KOPT-K1 (cell line): ENCODE results near the gene GDF15.
"Not testable (repeated sequence)": the region's sequence is repeated elsewhere in the genome, so short reads cannot be mapped to it uniquely, and the experiment has no call there.

ENCODE experiments used
- H3K27ac ChIP-seq: fragments of 200-600 bp; sonication (generic); 2 replicates; pipeline ENCODE4 v1.5.1; 2016; ENCODE audit warnings: antibody characterized with exemption, mild to moderate bottlenecking, low read depth, low read length; ENCODE audit not compliant: poor library complexity, severe bottlenecking
- H3K36me3 ChIP-seq: fragments of 200-600 bp; sonication (generic); 2 replicates; pipeline ENCODE4 v1.5.1; 2017; ENCODE audit warnings: antibody characterized with exemption, mild to moderate bottlenecking, low read length, moderate library complexity; ENCODE audit not compliant: insufficient read depth
- H3K9me3 ChIP-seq: fragments of 200-600 bp; sonication (generic); 2 replicates; pipeline ENCODE4 v1.5.1; 2017; ENCODE audit warnings: antibody characterized with exemption, low read length, mild to moderate bottlenecking; ENCODE audit not compliant: insufficient read depth, poor library complexity, severe bottlenecking

Gene GDF15

DNA sequence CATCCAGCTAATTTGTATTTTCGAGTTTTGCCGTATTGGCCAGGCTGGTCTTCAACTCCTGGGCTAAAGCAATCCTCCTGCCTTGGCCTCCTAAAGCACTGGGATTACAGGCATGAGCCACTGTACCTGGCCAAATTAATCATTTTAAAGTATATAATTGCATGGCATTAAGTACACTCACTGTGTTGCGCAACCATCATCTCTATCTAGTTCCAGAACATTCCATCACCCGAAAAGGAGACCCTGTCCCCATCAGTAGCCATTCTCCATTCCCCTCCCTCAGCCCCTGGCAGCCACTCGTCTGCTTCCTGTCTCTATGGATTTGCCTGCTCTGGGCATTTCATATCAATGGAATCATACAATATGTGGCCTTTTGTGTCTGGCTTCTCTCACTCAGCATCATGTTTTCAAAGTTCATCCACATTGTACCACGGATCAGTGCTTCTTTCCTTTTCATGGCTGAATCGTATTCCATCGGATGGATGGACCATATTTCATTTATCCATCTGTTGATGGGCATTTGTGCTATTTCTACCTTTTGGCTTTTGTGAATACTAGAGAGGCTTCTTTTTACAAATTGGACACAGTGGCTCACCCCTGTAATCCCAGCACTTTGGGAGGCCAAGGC, 32.5 kb upstream of the GDF15 start:
- Histone ChIP-seq H3K27ac (no peak overlapping the region), H3K36me3 (peaks cover 30% of the 10 kb centered on the region), H3K9me3 (no peaks in the 10 kb centered on the region)

DNA sequence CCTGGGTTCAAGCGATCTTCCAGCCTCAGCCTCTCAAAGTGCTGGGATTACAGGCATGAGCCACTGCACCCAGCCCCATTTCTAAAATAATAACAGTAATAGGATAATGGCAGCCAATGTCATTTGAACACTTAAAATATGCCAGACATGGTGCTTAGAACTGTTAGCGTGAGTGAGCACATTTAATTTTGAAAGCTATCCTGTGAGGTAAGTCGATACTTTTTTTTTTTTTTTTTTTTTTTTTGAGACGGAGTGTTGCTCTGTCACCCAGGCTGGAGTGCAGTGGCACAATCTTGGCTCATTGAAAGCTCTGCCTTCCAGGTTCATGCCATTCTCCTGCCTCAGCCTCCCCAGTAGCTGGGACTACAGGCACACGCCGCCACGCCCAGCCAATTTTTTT, 31.2 kb upstream of the GDF15 start:
- H3K36me3 ChIP-seq, result peaks cover 39% of the 10 kb centered on the region
- not testable (repeated sequence) for H3K9me3 ChIP-seq, H3K27ac ChIP-seq

DNA sequence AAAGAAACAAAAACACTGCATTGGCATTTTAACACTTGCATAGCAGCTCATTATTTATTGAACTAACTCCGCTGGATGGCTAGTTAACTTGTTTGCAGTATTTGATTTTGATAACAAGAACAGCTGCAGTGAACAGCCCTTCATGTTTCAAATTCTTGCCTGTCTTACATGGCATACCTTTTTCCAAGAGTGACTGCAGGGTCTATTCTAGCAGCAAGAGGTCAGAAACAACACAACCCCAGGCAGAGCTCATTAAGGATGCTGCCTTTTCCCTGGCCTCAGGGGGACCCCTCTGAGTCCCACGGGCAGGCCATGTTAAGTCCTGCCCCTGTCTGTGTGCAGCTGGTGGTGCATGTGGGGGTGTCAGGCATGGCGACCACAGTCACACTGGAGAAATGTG, 28.9 kb upstream of the GDF15 start:
- H3K27ac ChIP-seq, result no peak overlapping the region
- H3K9me3 ChIP-seq, result no peaks in the 10 kb centered on the region
- H3K36me3 ChIP-seq, result peaks cover 39% of the 10 kb centered on the region

DNA sequence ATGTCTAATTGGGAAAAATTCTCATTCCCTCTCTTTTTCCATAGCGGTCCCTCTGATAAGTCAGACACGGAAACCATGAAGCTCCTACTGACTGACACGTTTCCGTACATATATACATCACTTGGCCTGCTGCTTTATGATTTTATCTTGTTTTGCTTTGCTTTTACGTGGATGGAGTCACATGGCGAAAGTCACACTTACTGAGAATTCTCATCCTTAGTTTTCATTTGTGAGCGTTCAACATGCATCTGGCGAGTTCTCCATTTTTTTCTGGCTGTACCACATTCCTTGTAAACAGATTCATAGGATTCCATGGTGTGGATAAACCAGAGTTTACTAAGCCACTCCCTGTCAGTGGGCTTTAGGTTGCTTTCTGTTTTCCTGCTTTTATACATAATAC, 24.3 kb upstream of the GDF15 start:
- Histone ChIP-seq H3K36me3 (peaks cover 51% of the 10 kb centered on the region; the same call in 1 of the 2 replicates), H3K27ac (no peak overlapping the region)

DNA sequence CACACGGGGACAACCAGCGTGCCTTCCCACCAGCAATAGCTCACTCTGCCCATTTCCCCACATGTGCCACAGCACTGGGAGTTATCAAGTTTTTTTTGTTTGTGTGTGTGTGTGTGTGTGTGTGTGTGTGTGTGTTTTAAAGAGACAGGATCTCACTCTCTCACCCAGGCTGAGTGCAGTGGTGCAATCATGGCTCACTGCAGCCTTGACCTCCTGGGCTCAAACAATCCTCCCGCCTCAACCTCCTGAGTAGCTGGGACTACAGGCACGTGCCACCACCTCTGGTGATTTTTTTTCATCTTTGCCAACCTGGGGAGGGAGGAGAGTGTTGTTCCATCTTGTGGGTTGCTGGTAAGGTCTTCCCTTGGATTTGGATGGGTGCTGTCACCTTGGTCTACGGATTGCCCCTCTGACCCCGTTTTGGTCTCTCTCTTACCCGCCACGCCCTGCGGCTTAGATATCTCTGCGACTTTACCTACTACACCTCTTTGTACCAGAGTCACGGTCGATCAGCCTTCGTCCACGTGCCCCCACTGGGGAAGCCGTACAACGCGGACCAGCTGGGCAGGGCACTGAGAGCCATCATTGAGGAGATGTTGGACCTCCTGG, 22.9 kb upstream of the GDF15 start:
- Histone ChIP-seq H3K27ac (no peak overlapping the region), H3K9me3 (no peaks in the 10 kb centered on the region), H3K36me3 (peaks cover 38% of the 10 kb centered on the region; the same call in 1 of the 2 replicates)

More for the DNA sequence above, 24.3 kb upstream of the GDF15 start:
- H3K9me3 ChIP-seq, result no peaks in the 10 kb centered on the region

DNA sequence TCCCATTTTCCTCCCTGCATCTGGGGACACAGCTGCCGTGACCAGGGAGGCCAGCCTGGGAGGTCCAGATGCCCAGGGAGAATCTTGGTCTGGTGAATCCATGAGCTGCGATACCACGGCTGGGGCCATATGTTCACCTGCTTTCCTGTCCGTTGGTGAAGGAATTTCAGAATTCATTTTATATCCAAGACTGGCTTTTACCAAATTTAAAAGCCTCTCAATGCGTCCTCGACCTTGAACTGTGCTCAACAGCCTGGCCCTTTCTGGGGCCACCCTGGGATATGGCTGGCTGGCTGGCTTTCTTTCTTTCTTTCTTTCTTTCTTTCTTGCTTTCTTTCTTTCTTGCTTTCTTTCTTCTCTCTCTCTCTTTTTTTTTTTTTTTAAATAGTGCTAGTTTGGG, 22.2 kb upstream of the GDF15 start:
- H3K27ac ChIP-seq, result no peak overlapping the region

DNA sequence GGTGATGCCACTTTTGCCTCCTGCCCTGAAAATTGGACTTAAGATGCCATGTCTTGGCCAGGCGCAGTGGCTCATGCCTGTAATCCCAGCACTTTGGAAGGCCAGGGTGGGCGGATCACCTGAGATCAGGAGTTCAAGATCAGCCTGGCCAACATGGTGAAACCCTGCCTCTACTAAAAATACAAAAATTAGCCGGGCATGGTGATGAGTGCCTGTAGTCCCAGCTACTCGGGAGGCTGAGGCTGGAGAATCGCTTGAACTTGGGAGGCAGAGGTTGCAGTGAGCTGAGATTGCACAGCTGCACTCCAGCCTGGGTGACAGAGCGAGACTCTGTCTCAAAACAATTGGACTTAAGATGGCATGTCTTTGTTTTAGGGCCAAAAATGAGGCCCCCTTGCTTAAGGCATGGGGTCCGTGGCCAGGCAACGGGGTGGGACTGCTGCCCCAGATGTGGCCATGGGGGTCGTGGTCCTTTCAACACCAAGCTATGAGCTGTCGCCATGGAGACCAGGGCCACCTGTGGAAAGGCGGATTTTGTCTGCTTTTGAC, 21.6 kb upstream of the GDF15 start:
- H3K36me3 ChIP-seq, result peaks cover 29% of the 10 kb centered on the region; the same call in 1 of the 2 replicates
- not testable (repeated sequence) for H3K27ac ChIP-seq, H3K9me3 ChIP-seq

More for the DNA sequence above, 22.2 kb upstream of the GDF15 start:
- peaks cover 34% of the 10 kb centered on the region; the same call in 1 of the 2 replicates for H3K36me3 ChIP-seq
- H3K9me3 ChIP-seq, result no peaks in the 10 kb centered on the region

DNA sequence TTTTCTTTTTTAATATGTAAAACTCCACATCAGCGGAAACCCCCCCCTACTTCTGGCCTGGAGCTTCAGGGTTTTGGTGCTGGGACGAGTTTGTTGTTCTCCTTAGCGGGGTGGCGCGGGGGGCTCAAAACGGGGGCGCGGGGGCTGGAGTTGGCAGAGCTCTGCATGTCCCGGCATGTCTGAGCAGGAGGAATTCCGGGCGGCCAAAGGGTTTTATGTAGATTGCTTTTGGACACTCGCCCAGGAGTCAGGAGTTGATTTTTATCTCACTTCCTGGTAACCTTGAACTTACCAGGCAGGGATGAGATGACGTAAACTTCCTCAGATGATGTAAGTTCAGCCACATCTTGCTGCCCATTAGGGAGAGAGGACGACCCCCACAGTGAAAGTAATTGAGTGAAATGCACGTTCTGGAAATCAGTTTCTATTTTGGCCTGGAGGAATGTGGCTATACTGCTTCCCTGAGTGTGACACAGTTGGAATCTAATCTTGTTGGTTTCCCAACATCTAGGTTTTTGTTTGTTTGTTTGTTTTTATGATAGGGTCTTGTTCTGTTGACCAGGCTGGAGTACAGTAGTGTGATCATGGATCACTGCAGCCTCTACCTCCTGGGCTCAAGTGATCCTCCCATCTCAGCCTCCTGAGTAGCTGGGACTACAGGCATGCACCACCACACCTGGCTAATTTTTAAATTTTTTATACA, 21.0 kb upstream of the GDF15 start:
- Histone ChIP-seq H3K36me3 (peaks cover 22% of the 10 kb centered on the region; the same call in 1 of the 2 replicates), H3K9me3 (no peaks in the 10 kb centered on the region), H3K27ac (no peak overlapping the region)

DNA sequence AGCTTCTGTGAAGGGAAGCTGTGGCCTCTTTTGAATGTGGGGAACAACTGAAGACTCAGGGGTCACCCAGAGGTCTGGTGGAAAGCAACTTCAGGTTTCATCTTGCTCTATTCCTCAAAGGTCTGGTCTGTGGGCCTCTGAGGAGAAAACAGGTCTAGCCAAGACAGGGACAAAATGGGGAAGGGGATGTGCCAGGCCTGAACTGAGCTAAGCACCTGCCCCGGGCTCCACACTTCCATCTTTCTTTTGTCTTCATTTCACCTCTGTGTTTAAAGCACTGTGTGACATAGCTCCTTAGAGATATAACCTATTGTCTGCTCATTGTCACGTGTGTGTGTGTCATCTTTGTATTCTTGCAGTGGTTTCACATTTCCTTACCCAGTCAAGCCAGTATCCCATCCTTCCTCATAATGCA, 19.9 kb upstream of the GDF15 start:
- Histone ChIP-seq H3K9me3 (no peaks in the 10 kb centered on the region), H3K27ac (no peak overlapping the region), H3K36me3 (peaks cover 21% of the 10 kb centered on the region; the same call in 1 of the 2 replicates)

DNA sequence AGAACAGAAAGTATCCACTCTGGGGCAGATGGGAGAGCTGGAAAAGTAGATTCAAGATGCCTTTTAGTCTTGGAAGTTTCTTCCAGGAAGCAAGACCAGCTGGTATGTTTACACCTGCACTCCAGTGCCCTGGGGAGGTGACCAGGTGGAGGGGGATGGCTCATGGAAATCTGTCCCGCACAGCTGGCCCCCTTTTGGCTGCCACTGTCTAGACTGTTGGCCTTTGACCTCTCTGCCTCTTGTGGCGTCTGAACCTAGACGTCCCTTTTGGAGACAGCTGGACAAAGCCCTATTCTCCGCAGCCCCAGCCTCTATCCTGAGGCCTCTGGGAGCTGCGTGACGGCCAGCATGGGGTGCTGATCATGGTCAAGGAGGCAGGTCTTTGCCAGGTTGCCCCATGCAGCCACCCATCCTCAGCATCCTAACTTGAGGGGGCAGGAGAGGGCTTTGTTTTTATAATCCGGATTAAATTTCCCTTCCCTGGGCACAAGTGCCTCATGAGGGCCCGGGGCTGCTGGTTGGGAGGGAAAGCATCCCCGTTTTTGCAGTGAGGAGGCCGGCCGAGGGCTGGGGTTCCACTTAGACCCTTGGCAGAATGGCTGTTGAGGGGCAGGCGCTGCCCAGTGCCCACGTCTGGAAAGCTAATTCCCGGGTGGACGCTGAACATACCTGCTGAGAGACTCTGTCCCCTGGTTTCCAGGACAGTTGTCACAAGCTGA, 17.3 kb upstream of the GDF15 start:
- H3K9me3 ChIP-seq, result no peaks in the 10 kb centered on the region
- no peak overlapping the region for H3K27ac ChIP-seq
- H3K36me3 ChIP-seq, result peaks cover 9% of the 10 kb centered on the region; the same call in 1 of the 2 replicates

DNA sequence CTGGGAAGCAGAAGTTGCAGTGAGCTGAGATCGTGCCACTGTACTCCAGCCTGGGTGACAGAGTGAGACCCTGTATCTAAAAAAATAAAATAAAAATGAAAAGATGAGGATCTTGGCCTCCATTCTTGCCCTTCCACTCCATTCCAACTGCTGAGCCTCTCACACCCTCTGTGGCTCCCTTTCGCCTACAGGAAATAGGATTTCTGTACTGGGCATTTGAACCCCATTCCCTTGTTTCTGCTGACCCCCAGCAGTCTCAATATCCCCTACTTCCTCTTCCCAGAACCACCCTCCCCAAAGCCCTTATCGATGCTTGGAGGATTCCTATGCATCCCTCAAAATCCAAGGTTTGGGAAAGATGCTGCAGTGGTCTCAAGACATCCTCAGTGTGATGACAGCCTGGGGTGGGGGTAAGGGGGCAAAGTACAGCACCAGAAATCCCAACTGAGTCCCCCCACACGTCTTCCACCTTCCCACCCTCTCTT, 12.5 kb upstream of the GDF15 start:
- H3K27ac ChIP-seq, result peak overlapping the region; percentile 10
- no peaks in the 10 kb centered on the region for H3K9me3 ChIP-seq
- H3K36me3 ChIP-seq, result no peaks in the 10 kb centered on the region

DNA sequence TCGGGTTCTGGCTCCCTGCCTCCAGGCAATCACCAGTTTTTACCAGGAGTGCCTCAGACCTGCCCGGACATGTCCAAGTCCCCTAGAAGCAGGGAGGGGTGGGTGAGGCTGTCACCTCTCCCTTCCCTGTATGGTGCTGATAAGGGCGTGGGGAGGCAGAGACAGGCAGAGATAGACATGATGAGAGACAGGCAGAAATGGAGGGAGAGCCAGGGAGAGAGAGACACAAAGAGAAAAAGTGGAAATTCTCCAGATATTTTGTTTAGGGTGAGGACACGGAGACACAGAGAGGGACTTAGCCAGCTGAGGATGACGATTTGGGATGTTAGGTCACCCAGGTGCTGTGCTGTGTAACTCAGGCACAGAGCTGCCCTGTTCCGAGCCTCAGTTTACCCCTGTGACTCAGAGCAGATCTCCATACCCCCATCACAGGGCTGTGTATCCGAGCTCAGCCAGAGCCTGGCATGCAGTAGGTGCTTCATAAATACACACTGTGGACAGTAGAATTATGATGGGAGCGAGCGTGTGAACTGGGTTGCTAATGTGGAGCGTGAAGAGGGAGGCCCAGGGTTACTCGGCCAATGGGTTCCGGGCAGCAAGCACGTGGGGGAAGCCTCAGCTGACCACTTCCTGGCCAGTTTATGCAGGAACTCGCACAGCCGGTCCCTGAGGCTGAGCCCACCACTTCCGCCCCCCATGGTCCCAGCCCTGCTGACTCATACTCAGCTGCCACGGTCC, 11.9 kb upstream of the GDF15 start:
- Histone ChIP-seq H3K27ac (peak overlapping the region; percentile 10), H3K36me3 (no peaks in the 10 kb centered on the region), H3K9me3 (no peaks in the 10 kb centered on the region)

DNA sequence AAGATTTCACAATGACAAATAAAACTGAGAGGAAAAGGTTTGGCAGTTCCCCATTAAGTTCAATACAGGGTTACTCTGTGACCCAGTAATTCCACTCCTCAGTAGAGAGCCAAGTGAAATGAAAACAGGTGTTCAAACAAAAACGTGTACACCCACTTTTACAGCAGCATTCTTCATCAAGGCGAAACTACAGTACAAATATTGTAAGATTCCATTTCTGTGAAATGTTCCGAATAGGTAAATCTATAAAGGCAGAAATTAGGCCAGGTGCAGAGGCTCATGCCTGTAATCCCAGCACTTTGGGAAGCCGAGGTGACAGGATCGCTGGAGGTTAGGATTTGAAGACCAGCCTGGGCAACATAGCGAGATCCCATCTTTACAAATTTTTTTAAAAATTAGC, 8.9 kb upstream of the GDF15 start:
- H3K9me3 ChIP-seq, result no peaks in the 10 kb centered on the region
- no peak overlapping the region for H3K27ac ChIP-seq
- no peaks in the 10 kb centered on the region for H3K36me3 ChIP-seq
